ENCODE results near the gene IL23R.

The IL23R gene

GRCh38 chr1:67217938-67218337 is 51.7 kb downstream of the IL23R start:
- intact Hi-C loops (cut with DNase I), result no loop called here

GRCh38 chr1:67224856-67225255 is 58.6 kb downstream of the IL23R start:
- intact Hi-C loops (cut with DNase I), result no loop called here
- no peak for DNase-seq

More at GRCh38 chr1:67217938-67218337, 51.7 kb downstream of the IL23R start:
- DNase-seq, result no peak

- intact Hi-C loops (cut with DNase I), result no loop called here
- no peak for DNase-seq
Measured at GRCh38 chr1:67226688-67227087, 60.4 kb downstream of the IL23R start.

- no peak for DNase-seq
- intact Hi-C loops (cut with DNase I), result no loop called here
Measured at GRCh38 chr1:67227196-67227595, 60.9 kb downstream of the IL23R start.

GRCh38 chr1:67228791-67229190 is 62.5 kb downstream of the IL23R start:
- DNase-seq, result no peak
- intact Hi-C loops (cut with DNase I), result no loop called here

GRCh38 chr1:67230539-67230938 is 64.3 kb downstream of the IL23R start:
- intact Hi-C loops (cut with DNase I), result loop anchor here (10.0 kb wide), 1 partner anchor 274 kb away; no protein-coding TSS in a partner anchor
- DNase-seq, result no peak

GRCh38 chr1:67236277-67236676 is 70.0 kb downstream of the IL23R start:
- intact Hi-C loops (cut with DNase I), result loop anchor here (5.0 to 10.0 kb wide), 2 partner anchors 111 to 269 kb away; no protein-coding TSS in a partner anchor
- no peak for DNase-seq

- intact Hi-C loops (cut with DNase I), result loop anchor here (5.0 to 10.0 kb wide), 2 partner anchors 108 to 265 kb away; no protein-coding TSS in a partner anchor
- DNase-seq, result no peak
Measured at GRCh38 chr1:67239738-67240137, 73.5 kb downstream of the IL23R start.

- DNase-seq, result no peak
- intact Hi-C loops (cut with DNase I), result no loop called here
Measured at GRCh38 chr1:67241200-67241746, 75.0 kb downstream of the IL23R start.

GRCh38 chr1:67242016-67242415 is 75.8 kb downstream of the IL23R start:
- no peak for DNase-seq
- intact Hi-C loops (cut with DNase I), result no loop called here

- intact Hi-C loops (cut with DNase I), result no loop called here
- DNase-seq, result no peak
Measured at GRCh38 chr1:67250051-67250653, 83.9 kb downstream of the IL23R start.

GRCh38 chr1:67256291-67257172 is 90.3 kb downstream of the IL23R start:
- intact Hi-C loops (cut with DNase I), result no loop called here
- DNase-seq, result no peak

GRCh38 chr1:67257173-67257535 is 90.9 kb downstream of the IL23R start:
- no peak for DNase-seq
- intact Hi-C loops (cut with DNase I), result no loop called here

GRCh38 chr1:67261680-67262079 is 95.4 kb downstream of the IL23R start:
- intact Hi-C loops (cut with DNase I), result no loop called here
- DNase-seq, result peak in 4 of 42 donors; percentile 4 to 17 (median 12)

- no peak for DNase-seq
- intact Hi-C loops (cut with DNase I), result no loop called here
Measured at GRCh38 chr1:67262735-67263134, 96.5 kb downstream of the IL23R start.

- intact Hi-C loops (cut with DNase I), result no loop called here
- DNase-seq, result no peak
Measured at GRCh38 chr1:67264152-67264551, 97.9 kb downstream of the IL23R start.

- intact Hi-C loops (cut with DNase I), result no loop called here
Measured at GRCh38 chr1:67264899-67265298, 98.6 kb downstream of the IL23R start.

GRCh38 chr1:67269061-67269460 is 102.8 kb downstream of the IL23R start:
- DNase-seq, result no peak
- intact Hi-C loops (cut with DNase I), result no loop called here

More at GRCh38 chr1:67264899-67265298, 98.6 kb downstream of the IL23R start:
- DNase-seq, result no peak

- DNase-seq, result no peak
- intact Hi-C loops (cut with DNase I), result no loop called here
Measured at GRCh38 chr1:67270541-67270940, 104.3 kb downstream of the IL23R start.

- intact Hi-C loops (cut with DNase I), result no loop called here
- DNase-seq, result no peak
Measured at GRCh38 chr1:67273591-67273990, 107.3 kb downstream of the IL23R start.

Data from head of caudate nucleus (tissue), 42 donors.